Astrocyte of the spinal cord (primary cell): ENCODE measurements around the gene CETP.

Experiments
- DNase-seq: peaks from one replicate; pipeline ENCODE4 v3.0.0; 2011; ENCODE audit warnings: low read depth, low spot score
- H3K4me3 ChIP-seq: 2 replicates; pipeline ENCODE4 v1.5.1; 2011; ENCODE audit warnings: low read depth, mild to moderate bottlenecking, low read length, moderate library complexity
- in situ Hi-C: cut with HindIII; loops from 2 replicates; pipeline ENCODE4 v1.10.0; 2017; ENCODE audit warnings: low sequenced_read_pairs
- TF ChIP-seq, protein P1 (sequence below): IDR thresholded peaks from 2 replicates; pipeline ENCODE4 v1.5.1; 2012; ENCODE audit warnings: low read depth, mild to moderate bottlenecking, low read length, inconsistent platforms

Gene CETP

DNA sequence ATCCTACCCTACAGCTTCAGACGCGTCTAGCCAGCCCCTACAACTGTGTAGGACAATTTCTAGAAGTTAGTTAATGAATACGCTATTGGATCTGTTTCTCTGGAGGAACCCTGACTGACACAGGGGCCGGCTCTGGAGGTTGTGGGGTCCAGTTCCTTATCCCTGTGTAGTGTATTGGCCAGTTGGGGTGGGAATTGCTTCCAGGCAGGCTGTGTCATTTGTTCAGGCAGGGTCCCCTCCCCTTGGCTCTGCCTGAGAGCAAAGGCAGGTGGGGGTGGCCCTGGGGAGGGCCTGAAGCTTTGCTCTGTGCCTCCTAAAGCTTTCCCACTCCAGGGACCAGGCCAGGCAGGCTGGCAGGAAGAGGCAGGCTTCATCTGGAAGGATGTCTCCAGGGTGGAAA is 11.7 kb upstream of the CETP start:
- TF ChIP-seq, protein P1, sequence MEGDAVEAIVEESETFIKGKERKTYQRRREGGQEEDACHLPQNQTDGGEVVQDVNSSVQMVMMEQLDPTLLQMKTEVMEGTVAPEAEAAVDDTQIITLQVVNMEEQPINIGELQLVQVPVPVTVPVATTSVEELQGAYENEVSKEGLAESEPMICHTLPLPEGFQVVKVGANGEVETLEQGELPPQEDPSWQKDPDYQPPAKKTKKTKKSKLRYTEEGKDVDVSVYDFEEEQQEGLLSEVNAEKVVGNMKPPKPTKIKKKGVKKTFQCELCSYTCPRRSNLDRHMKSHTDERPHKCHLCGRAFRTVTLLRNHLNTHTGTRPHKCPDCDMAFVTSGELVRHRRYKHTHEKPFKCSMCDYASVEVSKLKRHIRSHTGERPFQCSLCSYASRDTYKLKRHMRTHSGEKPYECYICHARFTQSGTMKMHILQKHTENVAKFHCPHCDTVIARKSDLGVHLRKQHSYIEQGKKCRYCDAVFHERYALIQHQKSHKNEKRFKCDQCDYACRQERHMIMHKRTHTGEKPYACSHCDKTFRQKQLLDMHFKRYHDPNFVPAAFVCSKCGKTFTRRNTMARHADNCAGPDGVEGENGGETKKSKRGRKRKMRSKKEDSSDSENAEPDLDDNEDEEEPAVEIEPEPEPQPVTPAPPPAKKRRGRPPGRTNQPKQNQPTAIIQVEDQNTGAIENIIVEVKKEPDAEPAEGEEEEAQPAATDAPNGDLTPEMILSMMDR, result no peak
- DNase-seq, result no peak
- H3K4me3 ChIP-seq, result no peak overlapping the region
- in situ Hi-C loops, result no loop called here

DNA sequence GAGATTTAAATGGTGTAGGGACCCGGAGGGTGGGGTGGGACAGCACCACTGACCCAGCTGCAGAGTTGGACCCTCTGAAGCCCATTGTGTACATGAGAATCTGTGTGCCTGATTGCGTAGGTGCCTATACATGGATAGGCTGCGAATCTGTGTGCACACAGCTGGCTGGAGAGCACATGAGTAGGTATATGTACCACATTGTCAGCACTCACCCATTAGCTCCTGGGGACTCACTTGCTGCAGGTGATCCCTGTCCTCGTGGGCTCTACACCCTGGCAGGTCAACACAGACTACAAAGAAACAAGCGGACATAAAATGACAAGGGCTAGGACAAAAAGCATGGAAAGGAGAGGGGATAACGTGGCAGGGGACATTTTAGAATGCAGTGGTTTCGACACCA is 11.3 kb upstream of the CETP start:
- in situ Hi-C loops, result no loop called here
- no peak overlapping the region for H3K4me3 ChIP-seq
- TF ChIP-seq, protein P1, result no peak
- DNase-seq, result no peak

DNA sequence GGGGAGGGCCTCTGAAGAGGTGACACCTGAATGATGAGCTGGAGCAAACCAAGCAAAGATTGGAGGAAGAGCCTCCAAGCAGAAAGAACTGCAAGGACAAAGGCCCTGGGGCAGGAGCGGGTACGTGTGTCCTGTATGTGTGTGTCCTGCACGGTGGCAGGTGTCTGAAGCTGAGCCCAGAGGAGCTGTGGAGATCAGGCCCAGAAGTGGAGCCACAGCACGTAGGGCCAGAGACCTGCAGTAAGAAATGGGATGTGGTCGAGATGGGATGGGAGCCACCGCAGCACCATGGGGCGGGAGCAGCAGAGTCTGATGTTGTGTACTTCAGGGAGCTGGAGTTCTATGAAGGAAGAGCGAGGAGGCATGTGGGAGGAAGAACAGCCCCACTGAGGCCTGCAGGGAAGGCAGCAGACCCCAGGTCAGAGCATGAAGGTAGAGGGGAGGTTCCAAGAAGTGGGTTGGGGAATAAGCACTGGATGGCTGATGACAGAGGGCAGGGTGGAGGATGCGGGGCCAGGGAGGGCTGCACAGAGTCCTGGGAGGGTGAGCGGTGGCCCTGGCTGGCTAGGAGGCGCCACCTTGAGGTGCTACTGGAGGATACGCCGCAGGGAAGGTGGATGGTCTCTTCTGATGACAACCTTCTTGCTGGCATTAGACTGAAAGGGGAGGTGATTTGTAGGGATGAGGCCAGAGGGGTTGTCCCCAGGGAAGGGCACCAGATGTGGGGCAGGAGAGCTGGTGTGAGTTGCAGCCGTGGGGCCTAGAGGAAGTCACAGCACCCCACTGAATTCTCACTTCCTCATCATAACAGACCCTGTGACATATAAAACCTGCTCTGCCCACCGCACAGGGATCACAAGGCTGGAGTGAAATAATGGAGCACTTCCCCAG is 10.6 kb upstream of the CETP start:
- in situ Hi-C loops, result no loop called here
- DNase-seq, result peak; percentile 42
- H3K4me3 ChIP-seq, result no peak overlapping the region
- TF ChIP-seq, protein P1, result peak; percentile 77

DNA sequence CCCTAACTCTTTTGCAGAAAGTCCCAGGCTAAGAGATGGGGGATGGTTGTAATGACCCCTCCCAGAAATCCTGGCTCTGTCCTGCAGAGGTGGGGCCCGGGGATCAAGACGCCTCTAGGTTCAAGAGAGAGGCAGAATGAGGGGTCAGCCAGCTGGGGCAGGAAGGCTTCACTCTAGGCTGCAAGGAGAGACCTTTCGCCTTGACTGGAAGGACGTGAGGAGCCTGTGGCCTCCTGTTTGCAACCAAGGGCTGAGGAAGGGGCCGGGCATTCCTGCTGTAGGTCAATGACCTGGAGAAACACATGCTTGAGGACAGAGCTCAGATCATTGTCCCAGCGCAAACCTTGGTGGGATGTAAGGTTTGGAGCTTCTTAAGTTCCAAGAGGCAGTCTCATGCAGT is 8.7 kb upstream of the CETP start:
- in situ Hi-C loops, result no loop called here
- TF ChIP-seq, protein P1, result no peak

DNA sequence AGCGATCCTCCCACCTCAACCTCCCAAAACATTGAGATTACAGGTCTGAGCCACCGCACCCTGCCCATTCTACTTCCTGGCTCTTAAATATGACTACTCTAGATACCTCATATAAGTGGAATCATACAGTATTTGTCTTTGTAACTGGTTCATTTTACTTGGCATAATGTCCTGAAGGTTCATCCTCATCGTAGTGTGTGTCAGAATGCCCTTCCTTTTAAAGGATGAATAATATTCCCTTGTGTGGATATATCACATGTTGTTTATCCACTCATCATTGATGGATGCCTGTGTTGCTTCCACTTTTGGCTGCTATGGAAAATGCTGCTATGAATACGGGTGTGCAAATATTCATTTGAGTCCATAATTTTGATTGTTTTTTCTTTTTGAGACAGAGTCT is 5.7 kb upstream of the CETP start:
- no peak overlapping the region for H3K4me3 ChIP-seq
- in situ Hi-C loops, result no loop called here
- TF ChIP-seq, protein P1, result no peak
- DNase-seq, result no peak

More for the DNA sequence above, 8.7 kb upstream of the CETP start:
- no peak overlapping the region for H3K4me3 ChIP-seq
- no peak for DNase-seq

DNA sequence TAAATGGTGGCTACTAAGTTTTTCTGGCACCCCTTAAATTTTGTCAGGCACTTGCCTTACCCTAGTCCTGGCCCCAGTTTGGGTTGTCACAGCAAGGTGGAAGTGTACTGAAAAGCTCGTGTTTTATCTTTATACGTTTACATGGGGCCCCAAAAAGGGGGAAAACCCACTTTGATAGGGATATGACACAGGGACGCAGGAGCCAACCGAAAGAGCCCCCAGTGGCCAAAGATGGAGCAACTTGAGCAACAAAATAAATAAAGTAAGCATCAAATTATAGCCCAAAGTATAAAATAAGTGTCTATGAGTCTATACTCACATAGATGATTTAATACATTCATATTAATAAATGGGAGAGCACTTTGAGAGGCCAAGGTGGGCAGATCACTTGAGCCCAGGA is 5.0 kb upstream of the CETP start:
- in situ Hi-C loops, result no loop called here
- TF ChIP-seq, protein P1, result peak; percentile 16
- DNase-seq, result no peak
- H3K4me3 ChIP-seq, result no peak overlapping the region
